Natural killer cell (primary cell): ENCODE results near the gene GRB7. TPM values are rescaled to one million over a fixed set of nuclear protein-coding genes. Genes with fewer than 3 reads are reported as not detected.

ENCODE experiments used
- ATAC-seq, 3 donors: fragments of 150-1000 bp in 2 of 3; fragments of 200-7000 bp in 1 of 3; cut with Tn5 transposase; 1 replicate in 1 of 3; 2 replicates in 2 of 3; pipeline ENCODE4 v1.10.0; 2021; ENCODE audit warnings: mild to moderate bottlenecking in 2 of 3, moderate library complexity in 2 of 3
- DNase-seq, 2 donors: peaks; one replicate each; pipeline versions ENCODE4 v3.0.0 to v3.0.0-alpha.2; 2013 to 2021; ENCODE audit warnings: mixed read lengths in 1 of 2
- H3K27ac ChIP-seq: one replicate; pipeline ENCODE4 v1.5.1; 2013; ENCODE audit warnings: mild to moderate bottlenecking, low read length
- H3K27me3 ChIP-seq: one replicate; pipeline ENCODE4 v1.6.1; 2013; ENCODE audit warnings: low read length; ENCODE audit not compliant: control insufficient read depth, insufficient read depth
- H3K36me3 ChIP-seq: one replicate; pipeline ENCODE4 v1.6.1; 2013; ENCODE audit warnings: low read length; ENCODE audit not compliant: control insufficient read depth, insufficient read depth
- H3K4me1 ChIP-seq: one replicate; pipeline ENCODE4 v1.6.1; 2013; ENCODE audit warnings: low read length; ENCODE audit not compliant: control insufficient read depth, insufficient read depth
- H3K4me3 ChIP-seq: one replicate; pipeline ENCODE4 v1.5.1; 2013; ENCODE audit warnings: low read length
- H3K9me3 ChIP-seq: one replicate; pipeline ENCODE4 v1.6.1; 2013; ENCODE audit warnings: low read length; ENCODE audit not compliant: control insufficient read depth, insufficient read depth
- H3K27ac Mint-ChIP-seq, 2 donors: one replicate each; pipeline ENCODE4 v1.8.0; 2022; ENCODE audit warnings: mild to moderate bottlenecking in 2 of 2, mixed read lengths in 2 of 2, moderate library complexity in 1 of 2
- H3K27me3 Mint-ChIP-seq, 2 donors: one replicate each; pipeline ENCODE4 v1.8.0; 2022; ENCODE audit warnings: low read depth in 2 of 2, mixed read lengths in 2 of 2
- H3K36me3 Mint-ChIP-seq: one replicate; pipeline ENCODE4 v1.8.0; 2022; ENCODE audit warnings: mixed read lengths
- H3K4me1 Mint-ChIP-seq, 2 donors: one replicate each; pipeline ENCODE4 v1.8.0; 2022; ENCODE audit warnings: mixed read lengths in 2 of 2
- H3K4me3 Mint-ChIP-seq: one replicate; pipeline ENCODE4 v1.8.0; 2022; ENCODE audit warnings: mild to moderate bottlenecking, moderate library complexity, mixed read lengths
- H3K9me3 Mint-ChIP-seq, 2 donors: one replicate each; pipeline ENCODE4 v1.8.0; 2022; ENCODE audit warnings: mixed read lengths in 2 of 2
- WGBS: methylation state at CpG from one replicate; pipeline ENCODE4 v1.1.7; 2013; ENCODE audit warnings: missing lambda C conversion rate; ENCODE audit not compliant: insufficient coverage; 5-methylcytosine and 5-hydroxymethylcytosine counted together
- intact Hi-C: fragments of 100-400 bp; cut with micrococcal nuclease; formaldehyde crosslinking; loops from one replicate; pipeline ENCODE4 v1.14.2; 2022
- total RNA-seq, 4 donors: library from RNA; stranded (reverse); fragments of 120-200 nt in 1 of 4; gene quantifications; one replicate each; pipeline versions ENCODE4 v1.2.3 to v1.2.4, GENCODE V29; 2013 to 2022
- TF ChIP-seq, protein P1 (sequence below): fragments of 200-600 bp; IDR thresholded peaks from one replicate; pipeline ENCODE4 v1.8.0; 2022; ENCODE audit warnings: antibody characterized with exemption

GRB7 gene
- total RNA-seq, 3 donors from 2014 or later (not counting 1 experiment from before 2014, with no cell fraction given) = 0.27 TPM; not detected in 2

DNA sequence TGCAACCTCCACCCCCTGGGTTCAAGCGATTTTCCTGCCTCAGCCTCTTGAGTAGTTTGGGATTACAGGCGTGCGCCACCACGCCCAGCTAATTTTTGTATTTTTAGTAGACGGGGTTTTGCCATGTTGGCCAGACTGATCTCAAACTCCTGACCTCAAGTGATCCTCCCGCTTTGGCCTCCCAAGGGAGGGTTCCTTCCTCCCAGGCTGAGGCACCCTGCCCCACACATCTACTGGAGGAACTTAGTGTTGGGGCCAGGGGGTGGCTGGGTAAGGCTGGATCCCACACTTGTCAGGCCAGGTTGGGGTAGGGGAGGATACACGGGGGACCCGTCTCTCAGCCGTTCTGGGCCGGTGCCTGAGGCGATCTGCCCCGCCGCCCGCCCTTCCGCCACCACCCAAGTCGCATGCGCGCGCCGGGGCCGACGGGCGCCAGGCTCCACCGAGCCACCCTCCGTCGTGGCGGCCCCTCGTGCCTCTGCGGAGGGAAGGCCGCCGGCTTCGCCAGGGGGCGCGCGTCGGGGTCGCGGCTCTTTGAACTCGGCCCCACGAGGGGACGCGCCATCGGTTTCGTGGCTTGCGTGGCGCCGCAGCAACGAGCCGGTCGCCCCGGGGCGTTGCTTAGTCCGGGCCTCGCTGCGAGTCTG is 15.9 kb downstream of the GRB7 start:
- Histone ChIP-seq H3K4me1 (peaks cover 63% of the 10 kb centered on the region), H3K27me3 (no peaks in the 10 kb centered on the region), H3K36me3 (no peaks in the 10 kb centered on the region), H3K4me3 (peak overlapping the region; percentile 37), H3K9me3 (no peaks in the 10 kb centered on the region), H3K27ac (peak overlapping the region; percentile 91)
- peak; percentile 9 to 33 (median 30) for ATAC-seq
- Mint-ChIP-seq H3K27ac (peak overlapping the region; percentile 94 to 99), H3K27me3 (no peaks in the 10 kb centered on the region), H3K36me3 (no peaks in the 10 kb centered on the region), H3K9me3 (no peaks in the 10 kb centered on the region), H3K4me3 (peak overlapping the region; percentile 84), H3K4me1 (peaks cover 50 to 51% of the 10 kb centered on the region in 2 donors)
- TF ChIP-seq, protein P1, sequence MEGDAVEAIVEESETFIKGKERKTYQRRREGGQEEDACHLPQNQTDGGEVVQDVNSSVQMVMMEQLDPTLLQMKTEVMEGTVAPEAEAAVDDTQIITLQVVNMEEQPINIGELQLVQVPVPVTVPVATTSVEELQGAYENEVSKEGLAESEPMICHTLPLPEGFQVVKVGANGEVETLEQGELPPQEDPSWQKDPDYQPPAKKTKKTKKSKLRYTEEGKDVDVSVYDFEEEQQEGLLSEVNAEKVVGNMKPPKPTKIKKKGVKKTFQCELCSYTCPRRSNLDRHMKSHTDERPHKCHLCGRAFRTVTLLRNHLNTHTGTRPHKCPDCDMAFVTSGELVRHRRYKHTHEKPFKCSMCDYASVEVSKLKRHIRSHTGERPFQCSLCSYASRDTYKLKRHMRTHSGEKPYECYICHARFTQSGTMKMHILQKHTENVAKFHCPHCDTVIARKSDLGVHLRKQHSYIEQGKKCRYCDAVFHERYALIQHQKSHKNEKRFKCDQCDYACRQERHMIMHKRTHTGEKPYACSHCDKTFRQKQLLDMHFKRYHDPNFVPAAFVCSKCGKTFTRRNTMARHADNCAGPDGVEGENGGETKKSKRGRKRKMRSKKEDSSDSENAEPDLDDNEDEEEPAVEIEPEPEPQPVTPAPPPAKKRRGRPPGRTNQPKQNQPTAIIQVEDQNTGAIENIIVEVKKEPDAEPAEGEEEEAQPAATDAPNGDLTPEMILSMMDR = no peak
- intact Hi-C loops = loop anchor here (1.0 to 5.0 kb wide), 6 partner anchors 60 to 227 kb away; partner anchors contain the start of genes IKZF3, PSMD3 and STARD3
- DNase-seq = peak in 1 of 2 donors; percentile 89
- 2% methylated on average over 54 of the region's 55 CpGs for WGBS

DNA sequence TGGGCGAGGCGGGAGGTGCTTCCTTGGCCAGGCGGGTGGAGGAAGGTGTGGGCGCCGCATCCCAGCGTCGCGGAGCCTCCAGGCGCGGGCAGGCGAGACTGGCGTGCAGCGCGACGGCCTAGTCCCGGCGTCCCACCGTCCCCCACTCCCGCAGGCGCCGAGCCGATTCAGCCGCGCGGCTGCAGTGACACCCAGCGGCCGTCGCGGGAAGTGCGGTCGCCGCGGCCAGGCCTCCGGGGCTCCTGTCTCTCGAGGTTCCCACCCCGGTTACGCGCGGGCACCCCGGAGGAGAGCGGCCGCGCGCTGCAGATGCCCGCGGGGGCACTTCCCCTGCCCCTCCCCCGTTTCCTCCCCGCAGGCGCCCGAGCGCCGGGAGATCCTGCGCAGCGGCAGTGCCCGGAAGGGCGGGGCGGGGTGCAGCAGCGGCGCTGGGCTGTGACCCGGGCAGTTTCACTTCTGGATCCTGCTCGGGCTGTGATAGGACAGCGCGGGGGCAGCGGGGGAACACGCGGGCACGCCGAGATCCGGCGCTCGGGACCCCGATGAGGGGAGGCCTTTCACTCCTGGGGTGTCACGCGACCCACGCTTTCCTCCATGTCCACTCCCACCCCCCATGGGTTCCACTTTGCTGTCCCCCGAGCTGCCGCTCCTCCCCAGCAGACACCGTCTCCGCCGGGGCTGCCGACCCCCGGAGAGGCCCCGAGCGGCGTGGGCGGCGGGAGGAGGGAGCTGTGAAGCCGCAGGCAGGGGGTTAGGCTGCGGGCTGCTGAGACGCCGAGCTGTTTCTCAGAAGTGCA is 16.6 kb downstream of the GRB7 start:
- H3K36me3 ChIP-seq = peaks cover under 1% of the 10 kb centered on the region
- DNase-seq (peak; percentile 97 to 98), ATAC-seq (peak; percentile 72 to 93 (median 79))
- peak overlapping the region; percentile 47 for H3K4me3 ChIP-seq
- H3K4me1 ChIP-seq = peaks cover 70% of the 10 kb centered on the region
- Mint-ChIP-seq H3K9me3 (no peaks in the 10 kb centered on the region), H3K27ac (peak overlapping the region; percentile 94 to 99), H3K36me3 (no peaks in the 10 kb centered on the region), H3K4me3 (peak overlapping the region; percentile 83), H3K27me3 (no peaks in the 10 kb centered on the region), H3K4me1 (peaks cover 57 to 58% of the 10 kb centered on the region in 2 donors)
- TF ChIP-seq, protein P1 = peak; percentile 87
- intact Hi-C loops = loop anchor here (1.0 to 5.0 kb wide), 6 partner anchors 59 to 226 kb away; partner anchors contain the start of genes IKZF3, PSMD3 and STARD3
- H3K27me3 ChIP-seq = no peaks in the 10 kb centered on the region
- WGBS = under 1% methylated on average over 91 of the region's 91 CpGs
- H3K27ac ChIP-seq = peak overlapping the region; percentile 96
- H3K9me3 ChIP-seq = no peaks in the 10 kb centered on the region

DNA sequence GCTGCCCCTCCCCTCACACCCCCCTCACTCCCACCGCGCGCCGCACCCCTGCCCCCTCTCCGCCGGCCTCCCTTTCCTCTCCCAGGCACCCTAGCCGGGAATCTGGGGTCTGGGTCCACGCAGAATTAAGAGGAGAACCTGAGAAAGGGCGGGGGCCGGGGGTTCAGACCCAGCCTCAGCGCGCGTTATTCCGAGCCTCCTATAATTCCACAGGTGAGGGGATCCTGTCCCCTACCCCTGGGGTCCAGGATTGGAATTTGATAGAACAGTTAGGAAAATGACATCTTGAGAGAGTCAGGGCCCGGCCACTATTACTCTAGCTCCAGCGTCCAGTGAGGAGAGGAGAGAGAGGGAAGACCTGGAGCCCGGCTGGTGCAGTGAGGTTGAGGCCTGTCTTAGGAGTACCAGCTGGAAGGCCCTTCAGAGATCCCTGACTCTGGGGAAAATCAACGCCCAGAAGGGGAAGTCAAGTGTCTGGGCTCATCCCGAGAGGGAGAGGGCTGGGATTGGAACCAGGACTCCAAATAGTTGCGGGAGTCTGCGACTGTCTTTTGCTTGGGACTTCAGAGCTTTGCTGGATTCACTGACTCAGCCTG is 17.3 kb downstream of the GRB7 start:
- TF ChIP-seq, protein P1 = no peak
- 33% methylated on average over 21 of the region's 21 CpGs for WGBS
- peak overlapping the region; percentile 96 for H3K27ac ChIP-seq

More for the DNA sequence above, 17.3 kb downstream of the GRB7 start:
- ATAC-seq (no peak), DNase-seq (no peak)
- Mint-ChIP-seq H3K9me3 (no peaks in the 10 kb centered on the region), H3K27ac (peak overlapping the region; percentile 94 to 99), H3K36me3 (no peaks in the 10 kb centered on the region), H3K4me1 (peaks cover 63 to 65% of the 10 kb centered on the region in 2 donors), H3K4me3 (peak overlapping the region; percentile 83), H3K27me3 (no peaks in the 10 kb centered on the region)
- Histone ChIP-seq H3K27me3 (no peaks in the 10 kb centered on the region), H3K9me3 (no peaks in the 10 kb centered on the region), H3K36me3 (peaks cover 2% of the 10 kb centered on the region), H3K4me1 (peaks cover 77% of the 10 kb centered on the region), H3K4me3 (peak overlapping the region; percentile 47)
- intact Hi-C loops = loop anchor here (1.0 to 5.0 kb wide), 6 partner anchors 58 to 225 kb away; partner anchors contain the start of genes IKZF3, PSMD3 and STARD3
